ENCODE results near the gene WNT9A.
"Not testable (repeated sequence)": the region's sequence is repeated elsewhere in the genome, so short reads cannot be mapped to it uniquely, and the experiment has no call there.

Gene WNT9A

GRCh38 chr1:227916655-227917054, 31.1 kb downstream of the WNT9A start:
- peaks cover 0 to 6% (median 2%) of the 10 kb centered on the region in 5 donors for H3K36me3 ChIP-seq (ENCODE audit: control insufficient read depth in 5 of 5, insufficient read depth in 5 of 5, low read length in 5 of 5)
- H3K4me3 ChIP-seq (ENCODE audit: low read depth in 1 of 5, low read length in 5 of 5) = no peak overlapping the region
- H3K9ac ChIP-seq (ENCODE audit: low read length in 5 of 5) = no peak overlapping the region
- no peaks in the 10 kb centered on the region for H3K4me1 ChIP-seq (ENCODE audit: control insufficient read depth in 5 of 5, insufficient read depth in 5 of 5, low read length in 5 of 5)
- H3K27me3 ChIP-seq (ENCODE audit: control insufficient read depth in 5 of 5, insufficient read depth in 4 of 5, low read length in 5 of 5) = peaks cover 4 to 30% (median 12%) of the 10 kb centered on the region in 5 donors
- no peaks in the 10 kb centered on the region for H3K9me3 ChIP-seq (ENCODE audit: control insufficient read depth in 5 of 5, low read length in 5 of 5)
- no peak overlapping the region for H3K27ac ChIP-seq (ENCODE audit: low read depth, low read length)

GRCh38 chr1:227915564-227916553, 31.9 kb downstream of the WNT9A start:
- Histone ChIP-seq H3K36me3 (ENCODE audit: control insufficient read depth in 5 of 5, insufficient read depth in 5 of 5, low read length in 5 of 5) (no peaks in the 10 kb centered on the region), H3K9me3 (ENCODE audit: control insufficient read depth in 5 of 5, low read length in 5 of 5) (no peaks in the 10 kb centered on the region), H3K4me1 (ENCODE audit: control insufficient read depth in 5 of 5, insufficient read depth in 5 of 5, low read length in 5 of 5) (no peaks in the 10 kb centered on the region), H3K9ac (ENCODE audit: low read length in 5 of 5) (no peak overlapping the region), H3K27me3 (ENCODE audit: control insufficient read depth in 5 of 5, insufficient read depth in 4 of 5, low read length in 5 of 5) (peaks cover 4 to 30% (median 12%) of the 10 kb centered on the region in 5 donors), H3K27ac (ENCODE audit: low read depth, low read length) (no peak overlapping the region), H3K4me3 (ENCODE audit: low read depth in 1 of 5, low read length in 5 of 5) (no peak overlapping the region)

- Histone ChIP-seq H3K27ac (ENCODE audit: low read depth, low read length) (no peak overlapping the region), H3K36me3 (ENCODE audit: control insufficient read depth in 5 of 5, insufficient read depth in 5 of 5, low read length in 5 of 5) (no peaks in the 10 kb centered on the region), H3K9me3 (ENCODE audit: control insufficient read depth in 5 of 5, low read length in 5 of 5) (no peaks in the 10 kb centered on the region), H3K4me1 (ENCODE audit: control insufficient read depth in 5 of 5, insufficient read depth in 5 of 5, low read length in 5 of 5) (peaks cover 0 to 4% (median 0%) of the 10 kb centered on the region in 5 donors), H3K4me3 (ENCODE audit: low read depth in 1 of 5, low read length in 5 of 5) (no peak overlapping the region), H3K9ac (ENCODE audit: low read length in 5 of 5) (no peak overlapping the region), H3K27me3 (ENCODE audit: control insufficient read depth in 5 of 5, insufficient read depth in 4 of 5, low read length in 5 of 5) (peaks cover 4 to 30% (median 12%) of the 10 kb centered on the region in 5 donors)
These were observed 32.8 kb downstream of the WNT9A start for GRCh38 chr1:227914801-227915563.

DNA sequence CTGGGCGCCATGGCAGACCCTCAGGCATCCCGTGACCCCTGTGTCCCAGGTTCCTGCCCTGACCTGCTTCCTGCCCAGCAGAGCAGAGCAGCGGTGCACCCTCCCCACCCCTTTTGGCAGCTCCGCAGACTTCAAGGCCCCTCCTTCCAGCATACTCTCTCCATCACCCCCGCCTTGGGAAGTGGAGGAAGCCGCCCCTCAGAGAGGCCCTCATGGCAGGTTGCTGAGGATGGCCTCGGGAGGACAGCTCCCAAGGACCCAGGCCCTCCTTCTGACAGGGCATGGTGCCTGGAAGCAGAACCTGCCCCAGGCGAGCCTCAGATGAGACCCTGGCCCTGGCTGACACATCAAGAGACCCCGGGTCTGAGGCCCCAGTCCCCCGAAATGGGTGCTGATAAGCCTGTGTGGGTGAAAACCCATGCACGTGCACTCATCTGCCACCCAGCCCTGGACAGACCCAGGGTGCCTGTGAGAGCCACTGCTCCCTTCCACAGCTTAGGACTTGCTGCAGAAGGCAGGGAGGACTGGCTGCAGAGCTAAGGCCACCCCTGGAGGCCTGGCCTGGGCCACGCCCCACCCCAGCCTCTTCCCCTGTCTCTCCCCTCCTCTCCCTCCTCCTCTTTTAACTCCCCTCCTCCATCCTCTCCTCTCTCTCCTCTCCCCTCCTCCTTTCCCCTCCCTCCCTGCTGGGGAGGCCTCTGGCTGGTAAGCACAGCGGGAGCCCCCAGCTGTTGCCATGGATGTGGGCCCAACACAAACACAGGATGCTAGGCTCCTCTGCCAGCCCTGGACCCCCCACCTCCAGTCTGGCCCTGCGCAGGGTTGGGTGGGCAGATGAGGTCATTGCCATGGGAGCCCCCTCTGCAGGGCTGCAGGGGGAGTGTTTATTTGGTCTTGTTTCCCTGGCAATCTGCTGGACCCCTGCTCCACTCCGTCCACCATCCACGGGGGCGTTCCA, 33.7 kb downstream of the WNT9A start:
- Histone ChIP-seq H3K36me3 (ENCODE audit: control insufficient read depth in 5 of 5, insufficient read depth in 5 of 5, low read length in 5 of 5) (no peaks in the 10 kb centered on the region), H3K4me3 (ENCODE audit: low read depth in 1 of 5, low read length in 5 of 5) (no peak overlapping the region), H3K27ac (ENCODE audit: low read depth, low read length) (no peak overlapping the region), H3K4me1 (ENCODE audit: control insufficient read depth in 5 of 5, insufficient read depth in 5 of 5, low read length in 5 of 5) (peaks cover 0 to 4% (median 0%) of the 10 kb centered on the region in 5 donors), H3K27me3 (ENCODE audit: control insufficient read depth in 5 of 5, insufficient read depth in 4 of 5, low read length in 5 of 5) (peaks cover 4 to 30% (median 12%) of the 10 kb centered on the region in 5 donors), H3K9me3 (ENCODE audit: control insufficient read depth in 5 of 5, low read length in 5 of 5) (no peaks in the 10 kb centered on the region), H3K9ac (ENCODE audit: low read length in 5 of 5) (no peak overlapping the region)

DNA sequence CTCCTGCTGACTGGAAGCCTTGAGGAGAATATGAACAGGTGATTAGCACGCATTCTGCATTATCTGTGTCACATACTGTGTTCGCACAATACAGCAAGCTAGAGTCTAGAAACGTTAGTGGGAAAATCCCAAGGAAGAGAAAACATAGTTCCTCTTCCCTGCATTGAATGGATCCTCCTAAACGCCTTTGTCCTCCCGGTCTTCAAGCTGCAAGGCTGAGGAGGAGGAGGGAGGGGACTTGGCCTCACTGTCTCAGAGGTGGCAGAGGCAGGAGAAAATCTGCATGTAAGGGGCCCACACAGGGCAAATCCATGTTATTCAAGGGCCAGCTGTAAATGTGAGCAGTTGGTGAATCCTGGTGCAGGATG, 34.4 kb downstream of the WNT9A start:
- H3K9ac ChIP-seq (ENCODE audit: low read length in 5 of 5) = no peak overlapping the region
- H3K36me3 ChIP-seq (ENCODE audit: control insufficient read depth in 5 of 5, insufficient read depth in 5 of 5, low read length in 5 of 5) = no peaks in the 10 kb centered on the region
- H3K4me1 ChIP-seq (ENCODE audit: control insufficient read depth in 5 of 5, insufficient read depth in 5 of 5, low read length in 5 of 5) = peaks cover 0 to 4% (median 0%) of the 10 kb centered on the region in 5 donors
- H3K27me3 ChIP-seq (ENCODE audit: control insufficient read depth in 5 of 5, insufficient read depth in 4 of 5, low read length in 5 of 5) = peaks cover 8 to 30% (median 12%) of the 10 kb centered on the region in 5 donors
- no peaks in the 10 kb centered on the region for H3K9me3 ChIP-seq (ENCODE audit: control insufficient read depth in 5 of 5, low read length in 5 of 5)
- no peak overlapping the region for H3K27ac ChIP-seq (ENCODE audit: low read depth, low read length)
- H3K4me3 ChIP-seq (ENCODE audit: low read depth in 1 of 5, low read length in 5 of 5) = no peak overlapping the region

- Histone ChIP-seq H3K9ac (ENCODE audit: low read length in 5 of 5) (no peak overlapping the region), H3K9me3 (ENCODE audit: control insufficient read depth in 5 of 5, low read length in 5 of 5) (no peaks in the 10 kb centered on the region), H3K36me3 (ENCODE audit: control insufficient read depth in 5 of 5, insufficient read depth in 5 of 5, low read length in 5 of 5) (no peaks in the 10 kb centered on the region), H3K4me1 (ENCODE audit: control insufficient read depth in 5 of 5, insufficient read depth in 5 of 5, low read length in 5 of 5) (peaks cover 0 to 4% (median 0%) of the 10 kb centered on the region in 5 donors), H3K4me3 (ENCODE audit: low read depth in 1 of 5, low read length in 5 of 5) (no peak overlapping the region), H3K27me3 (ENCODE audit: control insufficient read depth in 5 of 5, insufficient read depth in 4 of 5, low read length in 5 of 5) (peaks cover 9 to 30% (median 12%) of the 10 kb centered on the region in 5 donors), H3K27ac (ENCODE audit: low read depth, low read length) (no peak overlapping the region)
These were observed 34.9 kb downstream of the WNT9A start for GRCh38 chr1:227912866-227913265.

- Histone ChIP-seq H3K9me3 (ENCODE audit: control insufficient read depth in 5 of 5, low read length in 5 of 5) (no peaks in the 10 kb centered on the region), H3K9ac (ENCODE audit: low read length in 5 of 5) (no peak overlapping the region), H3K36me3 (ENCODE audit: control insufficient read depth in 5 of 5, insufficient read depth in 5 of 5, low read length in 5 of 5) (no peaks in the 10 kb centered on the region), H3K27ac (ENCODE audit: low read depth, low read length) (no peak overlapping the region), H3K4me1 (ENCODE audit: control insufficient read depth in 5 of 5, insufficient read depth in 5 of 5, low read length in 5 of 5) (peaks cover 0 to 4% (median 0%) of the 10 kb centered on the region in 5 donors), H3K27me3 (ENCODE audit: control insufficient read depth in 5 of 5, insufficient read depth in 4 of 5, low read length in 5 of 5) (peaks cover 9 to 30% (median 12%) of the 10 kb centered on the region in 5 donors), H3K4me3 (ENCODE audit: low read depth in 1 of 5, low read length in 5 of 5) (no peak overlapping the region)
These were observed 36.4 kb downstream of the WNT9A start for GRCh38 chr1:227911376-227911775.

DNA sequence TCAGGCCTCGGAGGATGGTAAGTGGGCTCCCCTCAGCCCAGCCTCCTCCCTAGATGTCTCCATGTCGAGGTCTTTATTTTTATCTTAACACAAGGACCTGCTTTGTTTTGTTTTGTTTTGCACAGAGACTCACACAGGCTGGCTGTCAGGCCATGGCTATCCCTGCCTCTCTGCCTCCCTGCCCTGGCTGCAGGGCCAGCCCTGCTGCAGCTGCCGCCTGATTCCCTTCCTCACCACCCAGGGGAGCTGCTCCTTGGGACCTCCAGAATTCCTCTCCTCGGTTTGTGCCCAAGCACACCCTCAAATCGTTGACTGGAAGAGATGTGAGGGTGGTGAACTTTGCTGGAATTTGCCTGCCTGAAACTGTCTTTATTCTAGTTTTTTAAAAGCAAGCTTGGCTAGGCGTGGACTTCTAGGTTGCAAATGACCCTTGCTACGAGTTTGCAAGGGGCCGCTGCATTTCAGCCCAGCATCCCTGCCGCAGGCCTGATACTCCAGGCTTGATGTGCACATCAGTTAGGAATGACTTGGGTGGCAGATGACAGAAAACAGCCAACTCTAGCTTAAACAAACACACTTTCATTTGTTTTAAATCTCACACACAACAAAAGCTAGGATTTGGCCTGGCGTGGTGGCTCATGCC, 37.1 kb downstream of the WNT9A start:
- H3K4me3 ChIP-seq (ENCODE audit: low read depth in 1 of 5, low read length in 5 of 5) = no peak overlapping the region
- no peaks in the 10 kb centered on the region for H3K36me3 ChIP-seq (ENCODE audit: control insufficient read depth in 5 of 5, insufficient read depth in 5 of 5, low read length in 5 of 5)
- no peak overlapping the region for H3K27ac ChIP-seq (ENCODE audit: low read depth, low read length)
- no peaks in the 10 kb centered on the region for H3K9me3 ChIP-seq (ENCODE audit: control insufficient read depth in 5 of 5, low read length in 5 of 5)
- no peak overlapping the region for H3K9ac ChIP-seq (ENCODE audit: low read length in 5 of 5)
- H3K4me1 ChIP-seq (ENCODE audit: control insufficient read depth in 5 of 5, insufficient read depth in 5 of 5, low read length in 5 of 5) = peaks cover 0 to 4% (median 0%) of the 10 kb centered on the region in 5 donors
- peaks cover 8 to 29% (median 10%) of the 10 kb centered on the region in 5 donors for H3K27me3 ChIP-seq (ENCODE audit: control insufficient read depth in 5 of 5, insufficient read depth in 4 of 5, low read length in 5 of 5)

DNA sequence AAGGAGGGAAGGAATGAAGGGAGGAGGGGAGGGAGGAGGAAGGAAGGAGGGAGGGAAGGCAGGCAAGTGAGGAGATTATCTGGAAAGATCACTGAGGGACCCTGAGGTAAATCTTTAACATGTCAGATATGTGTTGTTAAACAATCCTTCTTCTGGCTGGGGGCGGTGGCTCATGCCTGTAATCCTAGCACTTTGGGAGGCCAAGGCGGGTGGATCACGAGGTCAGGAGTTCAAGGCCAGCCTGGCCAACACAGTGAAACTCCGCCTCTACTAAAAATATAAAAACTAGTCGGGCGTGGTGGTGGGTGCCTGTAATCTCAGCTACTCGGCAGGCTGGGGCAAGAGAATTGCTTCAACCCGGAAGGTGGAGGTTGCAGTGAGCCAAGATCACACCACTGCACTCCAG, 37.8 kb downstream of the WNT9A start:
- H3K9ac ChIP-seq (ENCODE audit: low read length in 5 of 5); H3K4me1 ChIP-seq (ENCODE audit: control insufficient read depth in 5 of 5, insufficient read depth in 5 of 5, low read length in 5 of 5); H3K9me3 ChIP-seq (ENCODE audit: control insufficient read depth in 5 of 5, low read length in 5 of 5); H3K36me3 ChIP-seq (ENCODE audit: control insufficient read depth in 5 of 5, insufficient read depth in 5 of 5, low read length in 5 of 5); H3K27ac ChIP-seq (ENCODE audit: low read depth, low read length); H3K4me3 ChIP-seq (ENCODE audit: low read depth in 1 of 5, low read length in 5 of 5): not testable (repeated sequence)
- H3K27me3 ChIP-seq (ENCODE audit: control insufficient read depth in 5 of 5, insufficient read depth in 4 of 5, low read length in 5 of 5) = peaks cover 5 to 23% (median 10%) of the 10 kb centered on the region in 5 donors

Data from subcutaneous abdominal adipose tissue (tissue), 5 donors.